Endothelial cell of umbilical vein (primary cell): ENCODE data around the gene CDC5L. TPM values are rescaled to one million over a fixed set of nuclear protein-coding genes. Genes with fewer than 3 reads are reported as not detected.

Experiments
- BruUV-seq: library from RNA; stranded (reverse); fragments of 400-500 nt; replicated peaks from 2 replicates; lab custom pipeline; 2021; lab: Mats Ljungman, UMichigan
- CTCF ChIA-PET: fragments of 300-600, 350-600 bp; sonication (Branson Sonifier 250); formaldehyde crosslinking; loops from one replicate; lab custom pipeline; 2021; ENCODE audit warnings: antibody characterized with exemption, inconsistent platforms; lab: Charles Lee
- POLR2A ChIA-PET: fragments of 300-600, 350-600 bp; sonication (Branson Sonifier 250); formaldehyde crosslinking; loops from one replicate; lab custom pipeline; 2021; ENCODE audit warnings: antibody characterized with exemption, inconsistent platforms; lab: Charles Lee
- DNase-seq: peaks from one replicate; pipeline ENCODE4 v3.0.0-alpha.2; 2011; ENCODE audit warnings: low read depth, low spot score
- FAIRE-seq: peaks from 2 replicates; lab custom pipeline; 2011; peaks lifted over from hg19 to GRCh38; lab: Jason Lieb, UNC
- H2AFZ ChIP-seq: 2 replicates; pipeline ENCODE4 v1.6.0; 2012; ENCODE audit warnings: low read depth, low read length, control low read depth, inconsistent platforms
- H3K27ac ChIP-seq: 2 replicates; pipeline ENCODE4 v1.5.1; 2011; ENCODE audit warnings: low read depth, mild to moderate bottlenecking, control low read depth, low read length, moderate library complexity; ENCODE audit not compliant: insufficient read depth
- H3K27me3 ChIP-seq, 2 experiments: 2 replicates each; pipeline versions ENCODE4 v1.6.0 to v1.6.1; 2011; ENCODE audit warnings: low read length in 2 of 2, mixed read lengths in 1 of 2; ENCODE audit not compliant: control insufficient read depth in 2 of 2, insufficient read depth in 2 of 2
- H3K36me3 ChIP-seq, 2 experiments: 2 replicates in 1 of 2; 3 replicates in 1 of 2; pipeline ENCODE4 v1.5.1; 2011; ENCODE audit warnings: low read length in 2 of 2, mild to moderate bottlenecking in 1 of 2, moderate library complexity in 1 of 2; ENCODE audit not compliant: control insufficient read depth in 2 of 2, insufficient read depth in 2 of 2; ENCODE audit errors: extremely low read depth in 1 of 2
- H3K4me1 ChIP-seq: 3 replicates; pipeline ENCODE4 v1.5.1; 2011; ENCODE audit warnings: mild to moderate bottlenecking, low read length; ENCODE audit not compliant: control insufficient read depth, insufficient read depth; ENCODE audit errors: extremely low read depth
- H3K4me2 ChIP-seq: 2 replicates; pipeline ENCODE4 v1.6.1; 2011; ENCODE audit warnings: low read length, control low read depth, mixed read lengths; ENCODE audit not compliant: insufficient read depth
- H3K4me3 ChIP-seq, 3 experiments: fragments of 200-600 bp in 1 of 3; sonication (generic), shearing (Covaris generic) in 1 of 3; replicated peaks in 1 of 3; 2 replicates each; pipeline ENCODE4 v1.5.1; 2011 to 2016; ENCODE audit warnings: control low read depth in 3 of 3, low read length in 3 of 3, mild to moderate bottlenecking in 2 of 3, inconsistent platforms in 1 of 3, low read depth in 1 of 3, moderate library complexity in 1 of 3; ENCODE audit not compliant: insufficient read depth in 1 of 3
- H3K79me2 ChIP-seq: 2 replicates; pipeline ENCODE4 v1.6.0; 2012; ENCODE audit warnings: low read length, inconsistent platforms; ENCODE audit not compliant: control insufficient read depth, insufficient read depth
- H3K9ac ChIP-seq: replicated peaks from 2 replicates; pipeline ENCODE3; 2011; ENCODE audit warnings: low read length, control low read depth; ENCODE audit not compliant: insufficient read depth; ENCODE audit errors: extremely low read depth
- H3K9me1 ChIP-seq: replicated peaks from 3 replicates; pipeline ENCODE4 v1.6.0; 2011; ENCODE audit warnings: mild to moderate bottlenecking, low read length; ENCODE audit not compliant: control insufficient read depth, insufficient read depth; ENCODE audit errors: extremely low read depth
- H3K9me3 ChIP-seq: replicated peaks from 2 replicates; pipeline ENCODE4 v1.5.1; 2012; ENCODE audit warnings: low read length, inconsistent platforms; ENCODE audit not compliant: control insufficient read depth, insufficient read depth
- H4K20me1 ChIP-seq: replicated peaks from 2 replicates; pipeline ENCODE3; 2011; ENCODE audit warnings: mild to moderate bottlenecking, low read length; ENCODE audit not compliant: control insufficient read depth, insufficient read depth; ENCODE audit errors: extremely low read depth
- EZH2 ChIP-seq: IDR thresholded peaks from 2 replicates; pipeline ENCODE4 v1.6.1; 2012; ENCODE audit warnings: borderline replicate concordance, low read depth, mild to moderate bottlenecking, moderate library complexity, low read length, inconsistent platforms; ENCODE audit not compliant: severe bottlenecking
- FOS ChIP-seq: IDR thresholded peaks from 2 replicates; pipeline ENCODE4 v1.6.1; 2011; ENCODE audit warnings: mild to moderate bottlenecking, low read length, moderate library complexity, borderline replicate concordance; ENCODE audit not compliant: insufficient read depth
- GATA2 ChIP-seq: IDR thresholded peaks from 2 replicates; pipeline ENCODE4 v1.7.0; 2011; ENCODE audit warnings: low read depth, mild to moderate bottlenecking, moderate library complexity, mixed read lengths, low read length; ENCODE audit not compliant: insufficient read length, insufficient read depth
- JUN ChIP-seq: IDR thresholded peaks from 2 replicates; pipeline ENCODE4 v1.6.1; 2011; ENCODE audit warnings: borderline replicate concordance, low read depth; ENCODE audit not compliant: insufficient read length, insufficient read depth
- MYC ChIP-seq: IDR thresholded peaks from one replicate; pipeline ENCODE4 v1.6.1; 2011; ENCODE audit warnings: mild to moderate bottlenecking, low read depth, low read length
- POLR2A ChIP-seq: IDR thresholded peaks from 2 replicates; pipeline ENCODE4 v1.6.1; 2012; ENCODE audit warnings: low read depth, mild to moderate bottlenecking, control low read depth, low read length
- POLR2AphosphoS5 ChIP-seq: IDR thresholded peaks from 2 replicates; pipeline ENCODE4 v1.6.1; 2012; ENCODE audit warnings: low read depth, mild to moderate bottlenecking, control low read depth, low read length, moderate library complexity; ENCODE audit not compliant: insufficient read depth
- dilution Hi-C: fragments of 300-500 bp; cut with MboI; formaldehyde crosslinking; loops from one replicate; pipeline ENCODE4 v1.15.0; 2019; ENCODE audit warnings: low sequenced_read_pairs; ENCODE audit not compliant: extremely low pct_ligation_motif_present
- intact Hi-C: fragments of 100-400 bp; cut with micrococcal nuclease; formaldehyde crosslinking; loops from one replicate; pipeline ENCODE4 v1.10.0; 2022
- polyA plus RNA-seq, 4 experiments: library from polyadenylated mRNA; depleted of rRNA in 3 of 4; stranded (reverse) in 3 of 4; unstranded in 1 of 4; fragments of >200 nt; gene quantifications; 2 replicates each; pipeline versions ENCODE4 v1.2.1 to v1.2.3, GENCODE V29; 2011 to 2012; ENCODE audit warnings: missing spikeins in 1 of 4
- total RNA-seq: library from RNA; stranded (reverse); gene quantifications from 2 replicates; pipeline ENCODE4 v1.2.3, GENCODE V29; 2021
- TF ChIP-seq, protein P1 (sequence below), 2 donors: IDR thresholded peaks; 1 replicate in 1 of 2; 2 replicates in 1 of 2; pipeline ENCODE4 v1.5.1; 2011; ENCODE audit warnings: low read length in 2 of 2, mild to moderate bottlenecking in 2 of 2, moderate library complexity in 2 of 2, control low read depth in 1 of 2, inconsistent platforms in 1 of 2, low read depth in 1 of 2; ENCODE audit not compliant: insufficient read depth in 1 of 2; ENCODE audit errors: extremely low read depth in 1 of 2
- TF ChIP-seq, protein P2 (sequence below): IDR thresholded peaks from 2 replicates; pipeline ENCODE4 v1.6.1; 2011; ENCODE audit not compliant: insufficient read depth, insufficient read length

CDC5L gene
- total and polyA plus RNA-seq, 2 donors (not counting 3 experiments of a cell fraction or from before 2014, with no cell fraction given): 6.9 to 24.6 TPM

DNA sequence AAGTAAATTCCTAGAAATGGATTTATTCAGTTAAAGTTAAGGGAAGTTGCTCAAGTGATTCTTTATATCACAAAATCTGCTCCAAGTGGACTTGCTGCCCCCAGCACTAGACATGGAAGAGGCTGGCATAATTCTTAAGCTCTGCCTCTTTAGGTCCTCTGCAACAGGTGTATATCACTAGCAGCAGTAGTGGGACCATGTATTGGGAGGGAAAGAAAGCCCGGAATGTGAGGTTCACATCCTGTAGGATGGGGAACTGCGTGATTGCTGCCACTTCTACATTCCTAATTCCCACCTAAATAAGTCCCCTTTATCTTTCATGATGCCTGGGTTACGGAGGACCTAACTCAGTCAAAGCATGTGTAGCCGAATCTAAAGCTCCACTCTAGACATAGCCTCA is 31.9 kb upstream of the CDC5L start:
- dilution Hi-C loops: no loop called here
- Histone ChIP-seq H3K4me2 (no peak overlapping the region), H3K27ac (no peak overlapping the region), H3K36me3 (no peaks in the 10 kb centered on the region), H3K79me2 (no peaks in the 10 kb centered on the region), H4K20me1 (no peaks in the 10 kb centered on the region), H2AFZ (no peak overlapping the region), H3K9me1 (no peaks in the 10 kb centered on the region), H3K4me1 (no peaks in the 10 kb centered on the region), H3K4me3 (no peak overlapping the region), H3K9ac (no peak overlapping the region), H3K9me3 (no peaks in the 10 kb centered on the region), H3K27me3 (peaks cover 8 to 11% of the 10 kb centered on the region in 2 experiments)
- no TSS peak for BruUV-seq
- DNase-seq (no peak), FAIRE-seq (no peak)
- TF ChIP-seq FOS: no peak
- no peak for TF ChIP-seq EZH2
- TF ChIP-seq POLR2A: no peak
- no peak for TF ChIP-seq POLR2AphosphoS5
- intact Hi-C loops: no loop called here
- ChIA-PET CTCF (no interaction called here), POLR2A (no interaction called here)

DNA sequence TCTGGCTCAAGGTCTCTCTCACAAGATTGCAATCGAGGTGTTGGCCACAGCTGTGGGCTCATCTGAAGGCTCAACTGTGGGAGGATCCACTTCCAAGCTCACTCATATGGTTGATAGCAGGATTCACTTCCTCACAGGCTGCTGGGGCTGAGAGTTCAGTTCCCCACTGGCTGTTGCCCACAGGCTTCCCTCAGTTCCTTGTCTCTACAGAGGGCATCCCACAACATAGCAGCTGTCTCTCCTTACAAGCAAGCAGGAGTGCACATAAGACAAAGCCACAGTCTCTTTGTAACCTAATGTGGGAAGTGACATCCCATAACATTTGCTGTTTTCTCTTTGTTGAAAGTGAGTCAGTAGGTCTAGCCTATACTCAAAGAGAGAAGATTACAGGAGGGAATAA is 31.0 kb upstream of the CDC5L start:
- dilution Hi-C loops: no loop called here
- no TSS peak for BruUV-seq
- no peak for FAIRE-seq

More for the DNA sequence above, 31.0 kb upstream of the CDC5L start:
- Histone ChIP-seq H3K4me3 (no peak overlapping the region), H3K9ac (no peak overlapping the region), H3K27ac (no peak overlapping the region), H3K9me1 (no peaks in the 10 kb centered on the region), H3K27me3 (peaks cover 11% of the 10 kb centered on the region in 2 experiments), H3K79me2 (no peaks in the 10 kb centered on the region), H4K20me1 (no peaks in the 10 kb centered on the region), H3K36me3 (no peaks in the 10 kb centered on the region), H2AFZ (no peak overlapping the region), H3K9me3 (no peaks in the 10 kb centered on the region), H3K4me1 (no peaks in the 10 kb centered on the region), H3K4me2 (no peak overlapping the region)
- TF ChIP-seq JUN (no peak), EZH2 (no peak), MYC (no peak), GATA2 (no peak), POLR2AphosphoS5 (no peak), POLR2A (no peak), FOS (no peak)
- TF ChIP-seq, protein P1, sequence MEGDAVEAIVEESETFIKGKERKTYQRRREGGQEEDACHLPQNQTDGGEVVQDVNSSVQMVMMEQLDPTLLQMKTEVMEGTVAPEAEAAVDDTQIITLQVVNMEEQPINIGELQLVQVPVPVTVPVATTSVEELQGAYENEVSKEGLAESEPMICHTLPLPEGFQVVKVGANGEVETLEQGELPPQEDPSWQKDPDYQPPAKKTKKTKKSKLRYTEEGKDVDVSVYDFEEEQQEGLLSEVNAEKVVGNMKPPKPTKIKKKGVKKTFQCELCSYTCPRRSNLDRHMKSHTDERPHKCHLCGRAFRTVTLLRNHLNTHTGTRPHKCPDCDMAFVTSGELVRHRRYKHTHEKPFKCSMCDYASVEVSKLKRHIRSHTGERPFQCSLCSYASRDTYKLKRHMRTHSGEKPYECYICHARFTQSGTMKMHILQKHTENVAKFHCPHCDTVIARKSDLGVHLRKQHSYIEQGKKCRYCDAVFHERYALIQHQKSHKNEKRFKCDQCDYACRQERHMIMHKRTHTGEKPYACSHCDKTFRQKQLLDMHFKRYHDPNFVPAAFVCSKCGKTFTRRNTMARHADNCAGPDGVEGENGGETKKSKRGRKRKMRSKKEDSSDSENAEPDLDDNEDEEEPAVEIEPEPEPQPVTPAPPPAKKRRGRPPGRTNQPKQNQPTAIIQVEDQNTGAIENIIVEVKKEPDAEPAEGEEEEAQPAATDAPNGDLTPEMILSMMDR (IDR thresholded peaks at IDR 0.05; ENCODE audit: extremely low read depth in 1 of 2, insufficient read depth in 1 of 2, low read depth in 1 of 2, low read length in 2 of 2): no peak
- TF ChIP-seq, protein P2, sequence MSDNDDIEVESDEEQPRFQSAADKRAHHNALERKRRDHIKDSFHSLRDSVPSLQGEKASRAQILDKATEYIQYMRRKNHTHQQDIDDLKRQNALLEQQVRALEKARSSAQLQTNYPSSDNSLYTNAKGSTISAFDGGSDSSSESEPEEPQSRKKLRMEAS: no peak
- intact Hi-C loops: no loop called here
- CTCF ChIA-PET: no interaction called here
- POLR2A ChIA-PET: no interaction called here
- DNase-seq: no peak
